Left ventricle myocardium inferior (tissue), 1 donor: ENCODE results near the gene TCF7L2. TPM values are rescaled to one million over a fixed set of nuclear protein-coding genes. Genes with fewer than 3 reads are reported as not detected.

Experiments
- DNase-seq: peaks from one replicate; pipeline ENCODE4 v3.0.0-alpha.2; 2020
- H3K27ac ChIP-seq: fragments of 200-600 bp; replicated peaks from 2 replicates; pipeline ENCODE4 v1.8.0; 2021
- H3K27me3 ChIP-seq: fragments of 200-600 bp; 2 replicates; pipeline ENCODE4 v1.8.0; 2021; ENCODE audit warnings: low read depth
- H3K36me3 ChIP-seq: fragments of 200-600 bp; 2 replicates; pipeline ENCODE4 v1.8.0; 2021
- H3K4me1 ChIP-seq: fragments of 200-600 bp; 2 replicates; pipeline ENCODE4 v1.8.0; 2021
- H3K4me3 ChIP-seq: fragments of 200-600 bp; 2 replicates; pipeline ENCODE4 v1.8.0; 2021; ENCODE audit warnings: mild to moderate bottlenecking, moderate library complexity
- H3K9me3 ChIP-seq: fragments of 200-600 bp; replicated peaks from 2 replicates; pipeline ENCODE4 v1.8.0; 2021
- intact Hi-C: fragments of 100-400 bp; cut with micrococcal nuclease; formaldehyde crosslinking; loops from one replicate; pipeline ENCODE4 v1.11.0; 2022
- total RNA-seq: library from RNA; stranded (reverse); fragmentation: NEBNext Ultra II Directional; extraction: Animal tissue kit (Norgen Biotek cat#: 25700); gene quantifications from one replicate; pipeline ENCODE4 v1.2.1, GENCODE V29; 2021
- TF ChIP-seq, protein P1 (sequence below): fragments of 200-600 bp; IDR thresholded peaks from 2 replicates; pipeline ENCODE4 v1.8.0; 2021; ENCODE audit warnings: antibody characterized with exemption, mild to moderate bottlenecking, borderline replicate concordance
- donor health status: DM: no; HTN: yes; CAD: no; lungs with severe emphysema.

TCF7L2 gene
- total RNA-seq, 1 donor from 2014 or later = 8.9 TPM

DNA sequence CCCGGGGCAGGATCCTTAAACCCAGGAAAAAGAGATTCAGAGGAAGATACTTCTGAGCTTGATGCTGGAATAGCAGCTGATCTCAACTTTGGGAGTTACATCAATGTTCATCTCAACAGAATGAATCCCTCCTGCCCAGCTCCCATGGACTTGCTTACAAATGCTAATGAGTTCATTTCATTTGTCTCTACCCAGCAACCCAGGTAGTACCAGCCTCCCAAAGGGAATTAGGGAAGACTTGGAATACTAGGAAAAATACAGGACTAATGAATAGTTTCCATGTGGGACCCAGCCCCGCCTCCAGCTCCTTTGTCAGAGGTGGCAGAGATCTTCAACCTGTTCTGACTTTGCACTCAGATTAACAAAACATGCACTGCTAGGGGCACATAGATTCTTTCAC is 22.1 kb upstream of the TCF7L2 start:
- TF ChIP-seq, protein P1, sequence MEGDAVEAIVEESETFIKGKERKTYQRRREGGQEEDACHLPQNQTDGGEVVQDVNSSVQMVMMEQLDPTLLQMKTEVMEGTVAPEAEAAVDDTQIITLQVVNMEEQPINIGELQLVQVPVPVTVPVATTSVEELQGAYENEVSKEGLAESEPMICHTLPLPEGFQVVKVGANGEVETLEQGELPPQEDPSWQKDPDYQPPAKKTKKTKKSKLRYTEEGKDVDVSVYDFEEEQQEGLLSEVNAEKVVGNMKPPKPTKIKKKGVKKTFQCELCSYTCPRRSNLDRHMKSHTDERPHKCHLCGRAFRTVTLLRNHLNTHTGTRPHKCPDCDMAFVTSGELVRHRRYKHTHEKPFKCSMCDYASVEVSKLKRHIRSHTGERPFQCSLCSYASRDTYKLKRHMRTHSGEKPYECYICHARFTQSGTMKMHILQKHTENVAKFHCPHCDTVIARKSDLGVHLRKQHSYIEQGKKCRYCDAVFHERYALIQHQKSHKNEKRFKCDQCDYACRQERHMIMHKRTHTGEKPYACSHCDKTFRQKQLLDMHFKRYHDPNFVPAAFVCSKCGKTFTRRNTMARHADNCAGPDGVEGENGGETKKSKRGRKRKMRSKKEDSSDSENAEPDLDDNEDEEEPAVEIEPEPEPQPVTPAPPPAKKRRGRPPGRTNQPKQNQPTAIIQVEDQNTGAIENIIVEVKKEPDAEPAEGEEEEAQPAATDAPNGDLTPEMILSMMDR = no peak
- Histone ChIP-seq H3K9me3 (peaks cover 28% of the 10 kb centered on the region), H3K27me3 (no peaks in the 10 kb centered on the region), H3K27ac (no peak overlapping the region), H3K4me1 (no peaks in the 10 kb centered on the region), H3K4me3 (no peak overlapping the region), H3K36me3 (no peaks in the 10 kb centered on the region)
- intact Hi-C loops = no loop called here
- no peak for DNase-seq

DNA sequence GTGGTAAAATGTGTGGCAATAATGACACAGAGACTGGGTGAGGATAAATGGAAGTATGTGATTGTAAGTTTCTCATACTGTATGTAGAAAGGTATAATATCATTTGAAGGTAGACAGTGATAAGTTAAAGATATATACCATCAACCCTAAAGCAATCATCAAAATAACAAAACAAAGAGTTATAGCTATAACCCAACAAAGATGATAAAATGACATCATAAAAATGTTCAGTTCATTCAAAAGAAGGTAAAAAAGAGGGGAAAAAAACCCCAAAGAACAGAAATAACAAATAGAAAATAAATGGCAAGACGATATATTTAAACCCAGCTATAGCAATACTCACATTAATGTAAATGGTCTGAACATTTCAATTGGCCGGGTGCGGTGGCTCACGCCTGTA is 17.4 kb upstream of the TCF7L2 start:
- Histone ChIP-seq H3K36me3 (no peaks in the 10 kb centered on the region), H3K9me3 (peaks cover 28% of the 10 kb centered on the region), H3K4me3 (no peak overlapping the region), H3K27me3 (no peaks in the 10 kb centered on the region), H3K4me1 (no peaks in the 10 kb centered on the region), H3K27ac (no peak overlapping the region)
- TF ChIP-seq, protein P1 = no peak
- intact Hi-C loops = no loop called here
- no peak for DNase-seq

GRCh38 chr10:112934193-112934592 is 15.9 kb upstream of the TCF7L2 start:
- H3K4me3 ChIP-seq = no peak overlapping the region
- H3K4me1 ChIP-seq = no peaks in the 10 kb centered on the region
- peaks cover 26% of the 10 kb centered on the region for H3K9me3 ChIP-seq
- no peaks in the 10 kb centered on the region for H3K36me3 ChIP-seq
- no peaks in the 10 kb centered on the region for H3K27me3 ChIP-seq
- DNase-seq = no peak
- intact Hi-C loops = no loop called here
- H3K27ac ChIP-seq = no peak overlapping the region
- TF ChIP-seq, protein P1 = no peak

DNA sequence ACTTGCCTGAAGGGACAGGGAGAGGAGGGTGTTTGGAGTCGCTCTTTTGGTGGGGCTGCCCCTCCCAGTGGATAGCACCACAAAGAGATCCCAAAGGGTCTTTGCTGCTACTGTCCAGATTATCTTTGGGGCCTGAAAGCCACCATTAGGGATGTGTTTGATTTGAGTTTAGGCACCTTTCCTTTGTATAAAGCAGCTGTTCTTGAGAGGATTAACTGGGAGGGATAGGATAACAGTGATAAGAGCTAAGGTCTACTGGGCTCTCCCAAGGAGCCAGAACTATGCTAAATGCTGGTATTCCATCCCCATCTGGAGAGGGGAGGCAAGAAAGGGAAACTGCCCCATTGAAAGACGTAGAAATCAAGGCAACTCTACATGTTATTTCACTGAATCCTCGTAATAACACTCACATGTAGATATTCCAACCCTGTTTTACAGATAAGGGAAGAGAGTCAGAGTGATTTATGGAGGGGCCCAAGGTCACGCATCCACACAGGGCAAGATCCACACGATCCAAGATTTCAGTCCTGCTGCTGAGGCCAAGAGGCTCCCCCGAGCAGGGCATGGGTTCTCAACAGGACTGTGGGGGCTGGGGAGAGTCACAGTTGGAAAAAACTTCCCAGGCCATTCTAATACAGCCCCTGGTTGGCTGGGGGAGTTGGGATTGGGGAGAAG is 11.1 kb upstream of the TCF7L2 start:
- H3K4me3 ChIP-seq = no peak overlapping the region
- no peaks in the 10 kb centered on the region for H3K36me3 ChIP-seq
- intact Hi-C loops = no loop called here
- DNase-seq = no peak
- H3K4me1 ChIP-seq = no peaks in the 10 kb centered on the region
- no peaks in the 10 kb centered on the region for H3K27me3 ChIP-seq
- TF ChIP-seq, protein P1 = no peak
- H3K27ac ChIP-seq = no peak overlapping the region
- no peaks in the 10 kb centered on the region for H3K9me3 ChIP-seq

DNA sequence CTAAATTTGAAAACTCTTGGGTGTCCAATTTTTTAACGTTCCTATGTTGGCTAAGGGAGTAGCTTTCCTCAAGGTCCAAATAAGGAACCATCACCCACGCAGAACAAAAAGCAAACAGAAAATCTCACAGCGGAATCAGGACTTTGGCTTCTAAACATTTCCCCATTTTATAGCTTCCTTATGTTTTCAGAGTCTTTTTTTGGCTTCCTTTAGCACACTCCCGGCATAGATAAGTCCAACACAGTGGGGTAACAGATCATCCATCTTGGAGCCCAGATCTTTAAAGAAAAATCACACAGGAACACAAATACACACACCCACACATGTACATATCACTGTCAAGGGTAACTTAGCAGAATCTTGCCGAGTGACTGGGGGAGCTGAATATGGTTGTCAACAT is 4.2 kb upstream of the TCF7L2 start:
- TF ChIP-seq, protein P1 = no peak
- no peaks in the 10 kb centered on the region for H3K36me3 ChIP-seq
- no peaks in the 10 kb centered on the region for H3K27me3 ChIP-seq
- no peaks in the 10 kb centered on the region for H3K9me3 ChIP-seq
- H3K4me3 ChIP-seq = no peak overlapping the region
- H3K4me1 ChIP-seq = peaks cover 22% of the 10 kb centered on the region
- no peak for DNase-seq
- intact Hi-C loops = no loop called here
- H3K27ac ChIP-seq = no peak overlapping the region
